HG03060 (cell line): ENCODE results near the gene KIAA0232.
"Not testable (repeated sequence)": the region's sequence is repeated elsewhere in the genome, so short reads cannot be mapped to it uniquely, and the experiment has no call there.

Experiments
- ATAC-seq: cut with Tn5 transposase; IDR thresholded peaks from one replicate; pipeline ENCODE4 v1.9.1; 2021; ENCODE audit warnings: low read depth, moderate number of reproducible peaks; ENCODE audit not compliant: unreplicated experiment

KIAA0232 gene

DNA sequence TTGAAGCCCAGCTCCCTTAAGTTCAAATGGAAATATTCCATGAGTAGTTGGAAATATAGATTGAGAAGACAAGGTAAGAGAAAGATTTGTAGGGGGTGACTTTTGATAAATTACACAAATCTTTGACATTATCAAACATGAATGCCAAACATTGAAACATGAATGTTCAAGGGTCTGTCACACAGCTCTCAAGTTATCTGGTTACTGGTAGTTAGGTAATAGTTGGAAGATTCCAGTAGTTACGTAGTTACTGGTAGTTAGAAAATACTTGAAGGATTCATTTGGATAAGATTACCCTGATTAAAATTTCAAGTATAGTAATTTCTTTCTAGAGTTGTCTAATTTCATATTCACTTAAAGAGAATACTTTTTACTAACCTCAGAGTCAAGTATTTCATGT is 20.7 kb downstream of the KIAA0232 start:
- no peak for ATAC-seq

DNA sequence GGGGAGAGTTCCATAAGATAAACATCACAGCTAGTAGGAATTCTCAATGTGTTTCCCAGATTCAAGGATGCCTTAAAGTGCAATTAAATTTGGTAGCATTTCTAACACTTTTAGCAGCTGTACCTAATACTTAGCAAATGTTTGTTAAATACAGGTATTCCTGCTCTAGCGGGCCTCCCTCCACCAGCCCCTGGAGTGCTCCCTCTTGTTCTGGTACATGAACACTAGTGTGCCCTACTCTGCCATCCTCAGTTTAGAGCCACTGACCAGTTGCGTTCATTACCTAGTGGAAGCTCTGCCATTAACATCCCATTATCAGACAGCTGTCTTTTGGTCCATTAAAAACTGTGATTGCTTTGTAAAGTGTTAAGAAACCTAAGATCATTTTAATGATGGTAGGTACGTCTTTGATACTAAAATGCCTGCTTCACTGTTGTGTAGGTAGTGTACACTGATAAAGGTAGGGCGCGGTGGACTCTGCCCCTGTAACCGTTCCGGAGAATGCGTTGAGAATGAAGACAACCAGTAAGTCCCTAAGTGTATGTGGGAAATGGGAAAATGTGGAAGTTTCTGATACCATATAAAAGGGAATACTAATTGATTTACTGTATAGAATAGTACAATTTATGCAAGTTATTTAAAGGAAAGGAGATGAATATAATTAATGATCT is 21.7 kb downstream of the KIAA0232 start:
- ATAC-seq, result no peak

DNA sequence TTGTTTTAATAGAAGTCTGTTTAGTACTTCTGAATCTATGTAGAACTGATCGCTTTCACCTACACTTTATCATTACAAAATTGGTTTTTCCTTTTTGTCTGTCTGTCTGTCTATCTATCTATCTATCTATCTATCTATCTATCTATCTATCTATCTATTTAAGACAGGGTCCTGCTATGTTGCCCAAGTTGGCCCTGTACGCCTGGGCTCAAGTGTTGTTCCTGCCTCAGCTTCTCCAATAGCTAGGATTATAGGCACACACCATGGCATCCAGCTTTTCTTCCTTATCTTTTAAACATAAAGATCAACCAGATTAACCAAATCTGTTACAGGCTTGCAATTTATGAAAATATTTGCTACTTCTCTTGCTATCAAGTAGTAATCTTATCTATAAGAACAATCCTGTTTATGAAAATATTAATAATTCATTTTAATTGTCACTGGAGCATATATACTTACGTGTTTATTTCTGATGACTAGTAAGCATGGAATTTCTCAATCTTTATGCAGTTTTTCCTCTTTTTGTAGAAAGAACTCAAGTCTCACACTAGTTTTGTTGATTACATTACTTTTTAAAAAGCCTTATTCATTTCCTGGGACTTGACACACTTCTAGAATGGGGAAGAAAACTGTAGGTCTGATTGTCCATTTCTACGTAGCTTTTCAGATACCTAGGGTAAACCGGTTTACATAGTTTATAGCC is 24.5 kb downstream of the KIAA0232 start:
- ATAC-seq, result no peak

DNA sequence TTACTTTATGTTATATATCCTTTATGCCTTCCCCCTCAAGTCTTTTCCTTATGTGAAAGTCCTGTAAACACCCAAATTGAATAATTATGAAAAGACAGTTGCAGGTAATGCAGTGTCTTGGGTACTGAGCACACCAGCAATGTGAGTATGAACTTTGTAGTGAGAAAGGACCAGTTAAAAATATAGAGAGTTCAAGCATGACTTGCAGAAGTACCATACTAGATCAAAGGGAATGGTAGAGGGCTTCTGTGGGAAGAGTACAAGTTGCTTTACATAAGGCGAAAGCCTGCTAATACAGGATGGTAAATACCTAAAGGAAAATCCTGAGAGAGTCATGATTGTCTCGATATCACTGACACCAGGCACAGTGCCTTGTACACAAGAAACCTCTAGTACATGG is 25.7 kb downstream of the KIAA0232 start:
- ATAC-seq, result no peak

DNA sequence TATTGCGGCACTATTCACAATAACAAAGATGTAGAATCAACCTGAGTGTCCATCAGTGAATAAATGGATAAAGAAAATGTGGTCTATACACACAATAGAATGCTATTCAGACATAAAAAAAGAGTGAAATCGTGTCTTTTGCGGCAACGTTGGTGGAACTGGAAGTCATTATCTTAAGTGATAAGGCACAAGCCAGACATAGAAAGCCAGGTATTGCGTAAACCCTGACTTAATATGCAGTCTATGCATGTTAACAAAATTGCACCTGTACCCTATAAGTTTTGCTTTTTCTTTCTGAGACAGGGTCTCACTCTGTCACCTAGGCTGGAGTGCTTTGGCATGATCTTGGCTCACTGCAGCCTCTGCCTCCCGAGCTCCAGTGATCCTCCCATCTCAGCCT is 28.6 kb downstream of the KIAA0232 start:
- no peak for ATAC-seq

DNA sequence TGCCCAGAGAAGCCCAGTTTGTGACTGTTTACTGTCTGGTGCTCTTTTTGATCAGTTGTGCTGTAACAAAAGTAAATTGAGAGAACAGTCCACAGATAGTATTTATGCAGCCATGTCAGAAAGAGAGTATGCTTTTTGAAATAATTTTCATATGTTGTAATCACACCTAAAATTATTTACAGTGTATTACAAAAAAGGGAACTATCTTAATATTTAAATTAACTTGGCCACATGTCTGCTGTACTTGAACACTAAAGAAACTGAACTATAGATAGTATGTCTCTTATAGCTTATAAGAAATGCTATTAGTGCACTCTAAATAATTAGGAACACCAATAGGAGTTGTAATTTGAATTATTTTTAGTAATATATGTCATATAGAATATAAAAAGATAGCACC is 30.2 kb downstream of the KIAA0232 start:
- no peak for ATAC-seq

DNA sequence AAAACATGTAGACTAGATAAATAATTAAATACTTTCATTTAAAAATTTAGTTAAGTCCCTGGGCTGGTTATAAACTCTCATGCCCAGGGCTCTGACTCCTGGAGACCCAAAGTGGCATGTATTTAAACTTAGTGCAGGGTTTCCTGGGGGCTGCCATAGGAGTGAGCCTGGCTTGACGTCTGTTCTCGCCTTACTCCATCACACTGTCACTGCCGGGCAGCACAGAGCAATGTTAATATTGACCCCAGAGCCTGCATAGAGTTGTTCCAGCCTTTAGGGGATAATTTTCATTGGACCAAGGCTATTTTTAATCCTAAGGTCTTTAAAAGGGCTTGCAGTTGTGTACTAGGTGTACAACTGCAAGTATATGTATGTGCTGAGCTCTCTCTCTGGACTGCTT is 31.2 kb downstream of the KIAA0232 start:
- ATAC-seq, result no peak

DNA sequence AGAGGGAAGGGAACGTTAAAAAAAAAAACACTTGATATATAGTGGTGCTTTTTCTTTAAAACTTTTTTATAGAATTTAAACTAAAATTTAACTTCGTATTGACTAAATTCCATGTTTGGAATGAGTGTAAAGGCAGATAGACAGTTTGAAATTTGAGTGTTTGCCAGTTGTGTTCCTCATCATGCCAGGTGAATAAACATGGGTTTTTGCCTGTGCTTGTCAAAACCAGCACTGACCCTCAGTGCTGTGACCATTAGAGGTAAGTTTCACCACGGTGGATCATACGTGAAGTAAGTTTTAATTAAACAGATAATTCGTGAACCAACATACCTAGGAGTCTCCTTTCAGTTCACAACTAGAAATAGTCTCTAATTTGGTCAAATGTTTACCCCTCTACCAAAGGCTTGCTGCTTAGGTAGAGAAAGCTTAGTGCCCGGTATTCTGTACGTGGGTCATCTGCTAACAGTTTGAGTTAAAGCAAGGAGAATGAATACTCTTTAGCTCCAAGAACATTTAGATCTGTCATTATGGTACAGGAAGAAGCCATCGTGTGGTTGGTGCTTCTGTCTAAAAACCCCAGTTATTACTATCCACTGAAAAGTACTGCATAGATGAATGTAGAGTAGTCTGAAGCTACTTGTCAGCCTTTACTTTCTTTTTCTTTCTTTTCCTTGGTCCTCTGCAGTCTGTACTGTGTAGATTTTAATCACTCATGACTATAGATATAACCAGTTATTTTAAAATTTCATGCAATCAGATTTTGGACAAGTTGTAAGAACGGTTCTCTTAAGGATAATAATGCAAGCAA is 32.7 kb downstream of the KIAA0232 start:
- ATAC-seq, result no peak

DNA sequence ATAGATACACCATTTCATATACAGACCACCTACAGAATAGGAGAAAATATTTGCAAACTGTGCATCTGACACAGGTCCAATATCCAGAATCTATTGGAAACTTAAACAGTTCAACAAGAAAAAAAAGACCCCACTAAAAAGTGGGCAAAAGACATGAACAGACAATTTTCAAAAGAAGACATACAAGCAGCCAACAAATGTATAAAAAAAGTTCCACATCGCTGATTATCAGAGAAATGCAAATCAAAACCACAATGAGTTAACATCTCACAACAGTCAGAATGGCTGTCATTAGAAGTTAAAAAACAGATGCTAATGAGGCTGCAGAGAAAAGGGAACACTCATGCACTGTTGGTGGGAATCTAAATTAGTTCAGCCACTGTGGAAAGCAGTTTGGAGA is 36.8 kb downstream of the KIAA0232 start:
- no peak for ATAC-seq

DNA sequence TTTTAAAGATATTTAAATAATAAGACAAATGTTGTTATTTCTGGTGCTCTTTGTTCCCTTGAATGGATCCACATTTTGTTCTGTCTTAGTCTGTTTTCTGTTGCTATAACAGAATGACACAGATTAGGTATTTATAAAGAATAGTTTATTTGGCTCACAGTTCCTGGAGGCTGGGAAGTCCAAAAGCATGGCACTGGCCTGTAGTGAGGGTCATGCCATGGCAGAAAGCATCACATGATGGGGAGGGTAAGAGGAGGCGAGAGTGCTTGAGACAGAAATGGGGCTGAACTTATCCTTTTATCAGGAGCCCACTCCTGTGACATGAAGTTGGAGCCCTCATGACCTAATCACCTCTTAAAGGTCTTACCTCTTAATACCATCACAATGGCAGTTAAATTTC is 38.2 kb downstream of the KIAA0232 start:
- no peak for ATAC-seq

DNA sequence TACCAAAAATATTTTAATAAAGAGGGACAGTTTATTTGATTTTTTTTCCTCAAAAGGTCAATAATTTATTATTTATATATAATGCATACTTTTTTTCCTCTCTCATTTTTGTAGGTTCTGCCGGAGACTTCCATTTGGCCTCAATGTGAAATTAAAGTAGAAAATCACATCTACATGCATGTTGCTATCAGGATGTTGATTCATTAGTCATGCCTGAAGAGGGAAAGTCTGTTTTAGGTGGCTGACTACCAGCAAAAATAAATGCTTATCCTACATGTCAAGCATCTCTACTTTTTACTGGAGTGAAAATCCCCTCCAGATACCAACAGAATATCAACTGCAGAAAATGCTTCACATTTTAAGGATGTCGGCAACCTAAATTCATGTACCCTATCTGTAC is 41.5 kb downstream of the KIAA0232 start:
- ATAC-seq, result no peak

DNA sequence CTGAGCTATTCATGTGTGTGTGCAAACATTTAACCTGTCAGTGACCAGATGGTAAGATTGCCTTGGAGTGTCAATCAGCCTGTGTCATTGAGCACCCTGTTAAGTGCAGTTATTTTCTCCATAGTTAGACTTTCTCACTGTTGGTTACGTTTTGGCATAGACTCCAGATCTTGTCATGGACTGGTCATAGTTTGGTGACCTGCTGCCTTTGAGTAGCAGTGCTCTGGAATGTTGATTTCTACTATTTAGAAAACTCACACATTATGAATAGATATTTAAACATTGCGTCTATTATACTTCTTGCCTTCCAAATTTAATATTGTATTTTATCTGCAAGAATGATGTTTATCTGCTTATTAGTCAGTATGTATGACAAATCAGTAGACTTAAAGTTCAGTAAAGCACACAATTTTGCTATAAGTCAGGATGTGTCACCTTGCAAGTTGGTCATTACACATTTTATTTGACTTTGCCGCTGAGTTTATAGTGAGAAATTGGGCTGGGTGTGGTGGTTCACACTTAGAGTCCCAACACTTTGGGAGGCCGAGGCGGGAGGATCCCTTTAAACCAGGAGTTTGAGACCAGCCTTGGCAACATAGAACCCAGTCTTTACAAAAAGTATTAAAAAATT is 42.4 kb downstream of the KIAA0232 start:
- ATAC-seq, result no peak

DNA sequence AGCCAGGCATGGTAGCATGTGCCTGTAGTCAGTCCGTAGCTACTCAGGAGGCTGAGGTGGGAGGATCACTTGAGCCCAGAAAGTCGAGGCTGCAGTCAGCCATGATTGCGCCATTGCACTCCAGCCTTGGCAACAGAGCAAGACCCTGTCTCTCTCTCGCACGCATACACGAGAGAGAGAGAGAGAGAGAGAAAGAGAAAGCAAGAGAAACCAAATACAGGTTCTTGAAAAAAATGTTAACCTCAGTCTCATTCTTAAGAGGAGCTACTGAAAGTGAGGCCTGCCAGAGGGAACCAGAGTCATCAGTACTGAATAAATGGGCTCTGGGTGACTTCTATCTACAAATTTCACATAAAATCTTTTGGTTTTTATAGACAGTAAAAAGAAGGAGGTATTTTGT is 42.9 kb downstream of the KIAA0232 start:
- ATAC-seq, result no peak

DNA sequence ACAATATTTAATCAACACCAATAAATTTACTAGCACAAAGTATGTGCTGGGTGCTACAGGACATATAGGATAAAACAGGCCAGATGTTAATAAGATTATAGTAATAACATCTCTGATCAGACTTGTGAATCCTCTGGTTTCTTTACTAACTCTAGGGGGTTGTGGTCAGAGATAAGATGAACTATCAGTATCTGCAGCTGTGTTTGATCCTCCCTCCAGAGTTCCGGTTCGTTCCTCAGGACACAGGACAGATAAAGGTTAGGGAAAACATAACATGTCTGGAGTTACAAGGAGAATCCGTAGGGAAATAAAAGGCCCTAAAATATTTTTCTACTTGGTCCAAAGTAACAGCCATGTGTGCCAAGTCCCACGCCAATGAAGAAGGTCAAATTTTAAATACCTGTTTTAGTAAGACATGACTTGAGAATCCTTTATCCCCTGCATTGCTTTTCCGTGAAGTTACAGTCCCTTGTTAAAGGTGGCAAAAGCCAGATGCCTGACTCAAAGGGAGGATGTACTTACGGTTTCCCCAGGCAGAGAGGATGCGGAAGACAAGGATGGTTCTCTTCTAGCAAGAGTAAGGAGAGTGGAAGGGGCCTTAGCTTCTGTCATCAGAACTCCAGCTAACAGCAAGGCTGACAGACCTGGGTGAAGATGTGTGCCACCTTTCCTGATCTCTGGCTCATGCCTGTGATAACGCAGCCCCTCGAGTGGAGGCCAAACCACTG is 44.4 kb downstream of the KIAA0232 start:
- ATAC-seq, result no peak

DNA sequence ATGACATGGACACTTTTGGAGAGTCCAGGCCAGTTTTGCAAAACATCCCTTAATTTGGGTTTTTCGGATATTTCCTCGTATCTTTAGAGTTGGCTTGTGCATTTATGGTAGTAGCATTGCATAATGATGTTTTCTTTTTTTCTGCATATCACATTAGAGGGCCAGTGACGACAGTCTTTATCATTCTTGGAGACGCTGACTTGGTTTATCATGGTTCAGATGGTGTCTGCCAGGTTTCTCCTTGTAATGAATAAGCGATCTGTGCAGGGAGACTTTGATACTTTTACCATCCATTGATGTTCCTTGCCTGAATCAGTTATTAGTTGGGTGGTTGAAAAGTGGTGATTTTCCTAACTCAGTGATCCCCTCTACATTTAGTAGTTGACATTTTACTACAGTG is 46.6 kb downstream of the KIAA0232 start:
- ATAC-seq, result no peak

DNA sequence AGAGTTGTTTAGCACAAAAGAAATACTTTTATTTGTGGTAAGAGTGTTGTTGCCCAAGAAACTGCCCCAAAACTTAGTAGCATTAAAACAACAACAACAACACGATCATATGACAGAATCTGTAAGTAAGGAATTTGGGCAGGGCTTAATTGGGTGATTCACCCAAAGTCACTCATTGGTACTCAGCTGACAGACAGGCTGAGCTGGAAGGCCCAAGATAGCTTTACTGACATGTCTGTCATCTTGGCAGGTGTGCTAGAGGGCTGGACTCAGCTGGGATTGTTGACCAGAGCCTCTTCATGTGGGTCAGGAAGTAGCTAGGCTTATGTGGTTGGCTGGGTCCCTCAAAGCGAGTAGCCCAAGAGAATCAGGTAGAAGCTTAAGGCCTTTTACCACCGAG is 52.3 kb downstream of the KIAA0232 start:
- ATAC-seq, result no peak

DNA sequence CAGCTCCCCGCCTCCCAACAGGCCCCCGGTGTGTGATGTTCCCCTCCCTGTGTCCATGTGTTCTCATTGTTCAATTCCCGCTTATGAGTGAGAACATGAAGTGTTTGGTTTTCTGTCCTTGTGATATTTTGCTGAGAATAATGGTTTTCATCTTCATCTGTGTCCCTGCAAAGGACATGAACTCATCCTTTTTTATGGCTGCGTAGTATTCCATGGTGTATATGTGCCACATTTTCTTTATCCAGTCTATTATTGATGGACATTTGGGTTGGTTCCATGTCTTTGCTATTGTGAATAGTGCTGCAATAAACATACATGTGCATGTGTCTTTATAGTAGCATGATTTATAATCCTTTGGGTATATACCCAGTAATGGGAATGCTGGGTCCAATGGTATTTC is 53.1 kb downstream of the KIAA0232 start:
- ATAC-seq, result not testable (repeated sequence)

DNA sequence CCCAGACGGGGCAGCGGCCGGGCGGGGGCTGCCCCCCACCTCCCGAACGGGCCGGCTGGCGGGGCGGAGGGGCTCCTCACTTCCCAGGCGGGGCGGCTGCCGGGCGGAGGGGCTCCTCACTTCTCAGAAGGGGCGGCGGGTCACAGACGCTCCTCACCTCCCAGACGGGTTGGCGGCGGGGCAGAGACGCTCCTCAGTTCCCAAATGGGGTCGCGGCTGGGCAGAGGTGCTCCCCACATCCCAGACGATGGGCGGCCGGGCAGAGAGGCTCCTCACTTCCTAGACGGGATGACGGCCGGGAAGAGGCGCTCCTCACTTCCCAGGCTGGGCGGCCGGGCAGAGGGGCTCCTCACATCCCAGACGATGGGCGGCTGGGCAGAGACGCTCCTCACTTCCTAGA is 54.6 kb downstream of the KIAA0232 start:
- not testable (repeated sequence) for ATAC-seq

DNA sequence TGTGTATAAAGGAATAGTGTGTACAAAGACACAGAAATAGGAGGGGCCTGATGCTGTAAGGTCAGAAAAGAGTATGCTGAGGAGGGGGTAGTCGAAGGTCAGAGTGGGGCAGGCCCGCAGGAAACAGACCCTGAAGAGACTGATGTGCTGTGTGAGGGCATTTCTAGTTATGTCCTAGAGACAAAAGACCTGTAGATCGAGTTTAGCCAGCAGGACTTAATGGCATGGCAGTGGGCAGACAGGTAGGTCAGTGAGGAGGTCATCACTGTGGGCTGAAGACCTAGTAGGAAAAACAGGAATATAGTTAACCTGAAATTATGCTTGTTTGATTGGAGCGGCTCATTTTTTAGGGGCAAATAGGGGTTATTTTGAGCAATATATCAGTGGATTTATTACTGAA is 57.1 kb downstream of the KIAA0232 start:
- ATAC-seq, result no peak
